Ishikawa (cell line): ENCODE data around the gene ADGRL3.

ENCODE experiments used
- CEBPB ChIP-seq: IDR thresholded peaks from 2 replicates; pipeline ENCODE4 v1.6.1; 2012
- CREB1 ChIP-seq: IDR thresholded peaks from 2 replicates; pipeline ENCODE4 v1.6.1; 2012; ENCODE audit warnings: low read depth
- EGR1 ChIP-seq: IDR thresholded peaks from 2 replicates; pipeline ENCODE4 v1.6.1; 2012
- EP300 ChIP-seq: IDR thresholded peaks from 2 replicates; pipeline ENCODE4 v1.6.1; 2012; ENCODE audit warnings: borderline replicate concordance
- FOXM1 ChIP-seq: IDR thresholded peaks from 2 replicates; pipeline ENCODE4 v1.6.1; 2012; ENCODE audit warnings: low read depth, borderline replicate concordance
- NFIC ChIP-seq: IDR thresholded peaks from 2 replicates; pipeline ENCODE4 v1.6.1; 2012
- RAD21 ChIP-seq: IDR thresholded peaks from 2 replicates; pipeline ENCODE4 v1.6.1; 2012; ENCODE audit warnings: low read depth
- TAF1 ChIP-seq: IDR thresholded peaks from 2 replicates; pipeline ENCODE4 v1.6.1; 2012; ENCODE audit warnings: low read depth, mild to moderate bottlenecking
- TCF12 ChIP-seq: IDR thresholded peaks from 2 replicates; pipeline ENCODE4 v1.6.1; 2012; ENCODE audit warnings: low read depth
- TEAD4 ChIP-seq: IDR thresholded peaks from 2 replicates; pipeline ENCODE4 v1.6.1; 2012
- YY1 ChIP-seq: IDR thresholded peaks from 2 replicates; pipeline ENCODE4 v1.6.1; 2012; ENCODE audit warnings: low read depth
- ZBTB7A ChIP-seq: IDR thresholded peaks from 2 replicates; pipeline ENCODE4 v1.6.1; 2012; ENCODE audit warnings: low read depth
- TF ChIP-seq, protein P1 (sequence below): IDR thresholded peaks from 2 replicates; pipeline ENCODE4 v1.6.1; 2012
- TF ChIP-seq, protein P2 (sequence below): IDR thresholded peaks from 2 replicates; pipeline ENCODE4 v1.6.1; 2012
- TF ChIP-seq, protein P3 (sequence below): IDR thresholded peaks from 2 replicates; pipeline ENCODE4 v1.6.1; 2012; ENCODE audit warnings: low read depth, mild to moderate bottlenecking

ADGRL3 gene

GRCh38 chr4:61770456-61770855, 570.3 kb downstream of the ADGRL3 start:
- TF ChIP-seq CEBPB: no peak

DNA sequence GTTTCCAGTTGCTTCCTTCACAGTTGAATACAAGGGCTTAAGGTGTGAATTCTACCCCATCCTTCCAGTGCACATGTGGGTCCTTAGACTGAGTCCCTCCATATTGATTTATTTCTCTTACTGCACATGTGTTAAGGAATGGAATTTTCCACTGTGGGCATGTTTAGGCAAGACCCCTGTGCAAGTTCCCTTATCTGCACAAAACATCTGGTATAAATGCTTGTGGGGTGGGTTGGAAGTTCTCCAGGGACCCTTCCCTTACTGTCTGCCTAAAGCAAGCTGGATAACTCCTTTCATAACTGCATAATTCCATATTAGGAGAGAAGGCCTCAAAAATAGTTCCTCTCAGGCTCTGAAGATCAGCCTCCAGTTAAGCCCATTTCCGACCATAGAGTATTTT, 570.9 kb downstream of the ADGRL3 start:
- TF ChIP-seq, protein P1, sequence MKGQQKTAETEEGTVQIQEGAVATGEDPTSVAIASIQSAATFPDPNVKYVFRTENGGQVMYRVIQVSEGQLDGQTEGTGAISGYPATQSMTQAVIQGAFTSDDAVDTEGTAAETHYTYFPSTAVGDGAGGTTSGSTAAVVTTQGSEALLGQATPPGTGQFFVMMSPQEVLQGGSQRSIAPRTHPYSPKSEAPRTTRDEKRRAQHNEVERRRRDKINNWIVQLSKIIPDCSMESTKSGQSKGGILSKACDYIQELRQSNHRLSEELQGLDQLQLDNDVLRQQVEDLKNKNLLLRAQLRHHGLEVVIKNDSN: no peak
- TF ChIP-seq FOXM1 (no peak), EP300 (no peak), CEBPB (no peak), RAD21 (no peak), TCF12 (no peak), NFIC (no peak), CREB1 (no peak), TEAD4 (no peak), ZBTB7A (no peak), YY1 (no peak), EGR1 (no peak), TAF1 (no peak)
- TF ChIP-seq, protein P2, sequence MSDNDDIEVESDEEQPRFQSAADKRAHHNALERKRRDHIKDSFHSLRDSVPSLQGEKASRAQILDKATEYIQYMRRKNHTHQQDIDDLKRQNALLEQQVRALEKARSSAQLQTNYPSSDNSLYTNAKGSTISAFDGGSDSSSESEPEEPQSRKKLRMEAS: no peak
- TF ChIP-seq, protein P3, sequence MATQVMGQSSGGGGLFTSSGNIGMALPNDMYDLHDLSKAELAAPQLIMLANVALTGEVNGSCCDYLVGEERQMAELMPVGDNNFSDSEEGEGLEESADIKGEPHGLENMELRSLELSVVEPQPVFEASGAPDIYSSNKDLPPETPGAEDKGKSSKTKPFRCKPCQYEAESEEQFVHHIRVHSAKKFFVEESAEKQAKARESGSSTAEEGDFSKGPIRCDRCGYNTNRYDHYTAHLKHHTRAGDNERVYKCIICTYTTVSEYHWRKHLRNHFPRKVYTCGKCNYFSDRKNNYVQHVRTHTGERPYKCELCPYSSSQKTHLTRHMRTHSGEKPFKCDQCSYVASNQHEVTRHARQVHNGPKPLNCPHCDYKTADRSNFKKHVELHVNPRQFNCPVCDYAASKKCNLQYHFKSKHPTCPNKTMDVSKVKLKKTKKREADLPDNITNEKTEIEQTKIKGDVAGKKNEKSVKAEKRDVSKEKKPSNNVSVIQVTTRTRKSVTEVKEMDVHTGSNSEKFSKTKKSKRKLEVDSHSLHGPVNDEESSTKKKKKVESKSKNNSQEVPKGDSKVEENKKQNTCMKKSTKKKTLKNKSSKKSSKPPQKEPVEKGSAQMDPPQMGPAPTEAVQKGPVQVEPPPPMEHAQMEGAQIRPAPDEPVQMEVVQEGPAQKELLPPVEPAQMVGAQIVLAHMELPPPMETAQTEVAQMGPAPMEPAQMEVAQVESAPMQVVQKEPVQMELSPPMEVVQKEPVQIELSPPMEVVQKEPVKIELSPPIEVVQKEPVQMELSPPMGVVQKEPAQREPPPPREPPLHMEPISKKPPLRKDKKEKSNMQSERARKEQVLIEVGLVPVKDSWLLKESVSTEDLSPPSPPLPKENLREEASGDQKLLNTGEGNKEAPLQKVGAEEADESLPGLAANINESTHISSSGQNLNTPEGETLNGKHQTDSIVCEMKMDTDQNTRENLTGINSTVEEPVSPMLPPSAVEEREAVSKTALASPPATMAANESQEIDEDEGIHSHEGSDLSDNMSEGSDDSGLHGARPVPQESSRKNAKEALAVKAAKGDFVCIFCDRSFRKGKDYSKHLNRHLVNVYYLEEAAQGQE: no peak

GRCh38 chr4:61772126-61772525, 572.0 kb downstream of the ADGRL3 start:
- TF ChIP-seq, protein P2: no peak
- TF ChIP-seq RAD21 (no peak), TEAD4 (no peak), FOXM1 (no peak), NFIC (no peak), EP300 (no peak), CREB1 (no peak), ZBTB7A (no peak), EGR1 (no peak), CEBPB (no peak), YY1 (no peak), TCF12 (no peak), TAF1 (no peak)
- TF ChIP-seq, protein P1: no peak
- TF ChIP-seq, protein P3: no peak

DNA sequence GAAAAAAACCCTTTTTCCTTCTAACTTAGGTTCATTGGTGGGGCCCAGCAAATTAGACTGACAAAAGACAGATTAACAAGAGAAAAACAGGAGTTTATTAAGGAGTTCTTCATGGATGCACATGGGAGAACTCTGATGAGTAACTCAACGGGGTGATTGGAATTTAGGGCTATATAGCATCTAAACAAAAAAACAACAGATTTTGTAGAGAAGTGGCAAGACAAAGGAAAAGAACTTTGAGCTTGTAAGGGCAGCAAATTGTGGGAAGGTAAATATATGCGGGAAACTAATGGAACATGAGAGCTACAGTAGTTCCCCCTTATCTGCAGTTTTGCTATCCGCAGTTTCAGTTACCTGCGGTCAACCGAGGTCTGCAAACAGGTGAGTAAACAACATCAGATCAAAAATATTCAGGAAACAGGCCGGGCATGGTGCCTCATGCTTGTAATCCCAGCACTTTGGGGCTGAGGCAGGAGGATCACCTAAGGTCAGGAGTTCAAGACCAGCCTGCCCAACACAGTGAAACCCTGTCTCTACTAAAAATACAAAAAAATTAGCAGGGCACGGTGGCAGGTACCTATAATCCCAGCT, 573.6 kb downstream of the ADGRL3 start:
- TF ChIP-seq TCF12: no peak
- TF ChIP-seq EGR1: no peak
- no peak for TF ChIP-seq TAF1
- TF ChIP-seq NFIC: no peak
- no peak for TF ChIP-seq CREB1
- no peak for TF ChIP-seq FOXM1
- TF ChIP-seq RAD21: no peak

- TF ChIP-seq TCF12 (no peak), CREB1 (no peak), EGR1 (no peak)
Observed at GRCh38 chr4:61782133-61782532, 582.0 kb downstream of the ADGRL3 start.

- TF ChIP-seq EP300 (no peak), FOXM1 (no peak), EGR1 (no peak), TCF12 (no peak), RAD21 (no peak), YY1 (no peak), CEBPB (no peak), ZBTB7A (no peak), TEAD4 (no peak), NFIC (no peak), CREB1 (no peak)
- TF ChIP-seq, protein P1: no peak
- TF ChIP-seq, protein P2: no peak
Observed at GRCh38 chr4:61783050-61783449, 582.9 kb downstream of the ADGRL3 start.
